ENCODE measurements around the gene SLC2A1. TPM values are rescaled to one million over a fixed set of nuclear protein-coding genes. Genes with fewer than 3 reads are reported as not detected.

Gene SLC2A1
- total RNA-seq, 4 donors from 2014 or later: 238 to 883 (median 448) TPM

GRCh38 chr1:42926235-42926878, 32.3 kb downstream of the SLC2A1 start:
- Histone ChIP-seq H3K9me3 (no peaks in the 10 kb centered on the region), H3K27ac (peak overlapping the region in 2 of 4 donors; percentile 23 to 94), H3K36me3 (peaks cover 43 to 63% (median 48%) of the 10 kb centered on the region in 3 donors), H3K4me3 (no peak overlapping the region), H3K27me3 (no peaks in the 10 kb centered on the region), H3K4me1 (peaks cover 13 to 81% (median 17%) of the 10 kb centered on the region in 3 donors)
- WGBS, 2 donors: 59 to 82% methylated on average over 4 to 5 of the region's 5 CpGs
- TF ChIP-seq POLR2A (IDR thresholded peaks at IDR 0.05) (no peak), CTCF (IDR thresholded peaks at IDR 0.05) (no peak)
- intact Hi-C loops (cut with DNase I): no loop called here
- DNase-seq: no peak

- Histone ChIP-seq H3K27me3 (no peaks in the 10 kb centered on the region), H3K4me3 (peak overlapping the region; percentile 53 to 84 (median 66)), H3K9me3 (no peaks in the 10 kb centered on the region), H3K4me1 (peaks cover 7 to 68% (median 12%) of the 10 kb centered on the region in 3 donors), H3K27ac (peak overlapping the region; percentile 91 to 96 (median 94)), H3K36me3 (peaks cover 33 to 51% (median 41%) of the 10 kb centered on the region in 3 donors)
- no peak for DNase-seq
- 14 to 17% methylated on average over 7 to 8 of the region's 19 CpGs for WGBS, 2 donors
- intact Hi-C loops (cut with DNase I): no loop called here
- TF ChIP-seq CTCF (IDR thresholded peaks at IDR 0.05): no peak
- no peak for TF ChIP-seq POLR2A (IDR thresholded peaks at IDR 0.05)
Measured at GRCh38 chr1:42924851-42925760, 33.6 kb downstream of the SLC2A1 start.

GRCh38 chr1:42924082-42924850, 34.4 kb downstream of the SLC2A1 start:
- no peaks in the 10 kb centered on the region for H3K9me3 ChIP-seq
- H3K4me3 ChIP-seq: peak overlapping the region; percentile 53 to 84 (median 66)
- peak; percentile 56 for DNase-seq
- H3K27me3 ChIP-seq: no peaks in the 10 kb centered on the region
- peak overlapping the region; percentile 91 to 96 (median 94) for H3K27ac ChIP-seq
- WGBS, 2 donors: 0% methylated on average over 8 to 12 of the region's 62 CpGs
- peaks cover 7 to 60% (median 11%) of the 10 kb centered on the region in 3 donors for H3K4me1 ChIP-seq
- TF ChIP-seq CTCF (IDR thresholded peaks at IDR 0.05) (peak in 4 of 6 experiments; percentile 5 to 30 (median 16)), POLR2A (IDR thresholded peaks at IDR 0.05) (peak in 2 of 4 donors; percentile 76 to 87)
- peaks cover 24 to 42% (median 32%) of the 10 kb centered on the region in 3 donors for H3K36me3 ChIP-seq
- intact Hi-C loops (cut with DNase I): no loop called here

GRCh38 chr1:42923367-42924081, 35.1 kb downstream of the SLC2A1 start:
- peak overlapping the region; percentile 53 to 84 (median 66) for H3K4me3 ChIP-seq
- no peak for TF ChIP-seq CTCF (IDR thresholded peaks at IDR 0.05)
- TF ChIP-seq POLR2A (IDR thresholded peaks at IDR 0.05): no peak
- H3K4me1 ChIP-seq: peaks cover 7 to 52% (median 11%) of the 10 kb centered on the region in 3 donors
- no peaks in the 10 kb centered on the region for H3K27me3 ChIP-seq
- H3K36me3 ChIP-seq: peaks cover 17 to 35% (median 25%) of the 10 kb centered on the region in 3 donors
- H3K27ac ChIP-seq: peak overlapping the region; percentile 91 to 96 (median 94)
- intact Hi-C loops (cut with DNase I): no loop called here
- 6 to 8% methylated on average over 8 to 13 of the region's 14 CpGs for WGBS, 2 donors
- DNase-seq: no peak
- no peaks in the 10 kb centered on the region for H3K9me3 ChIP-seq
